Transverse colon (tissue), 4 donors: ENCODE data around the gene NLGN1. TPM values are rescaled to one million over a fixed set of nuclear protein-coding genes. Genes with fewer than 3 reads are reported as not detected.
A peak's percentile ranks its signal among the peaks of the same experiment; 100 is the strongest.

Experiments
- DNase-seq: peaks from one replicate; pipeline ENCODE4 v3.0.0-alpha.2; 2019
- H3K27ac ChIP-seq, 4 donors: fragments of 200-600 bp; sonication (generic); 2 replicates each; pipeline ENCODE4 v1.5.1; 2016 to 2018; ENCODE audit warnings: inconsistent platforms in 4 of 4
- H3K27me3 ChIP-seq: fragments of 200-600 bp; sonication (generic); 2 replicates; pipeline ENCODE4 v1.5.1; 2017; ENCODE audit warnings: inconsistent platforms
- H3K36me3 ChIP-seq, 4 donors: fragments of 200-600 bp; sonication (generic); 2 replicates each; pipeline ENCODE4 v1.5.1; 2017 to 2019; ENCODE audit warnings: inconsistent platforms in 4 of 4
- H3K4me1 ChIP-seq, 4 donors: fragments of 200-600 bp; sonication (generic); 2 replicates each; pipeline ENCODE4 v1.5.1; 2017 to 2020; ENCODE audit warnings: inconsistent platforms in 4 of 4
- H3K4me3 ChIP-seq, 4 donors: fragments of 200-600 bp; sonication (generic); 1 replicate in 1 of 4; 2 replicates in 3 of 4; pipeline versions ENCODE4 v1.5.1 to v1.6.1; 2017 to 2019; ENCODE audit warnings: inconsistent platforms in 4 of 4
- H3K9me3 ChIP-seq, 2 donors: fragments of 200-600 bp; sonication (generic); 2 replicates each; pipeline ENCODE4 v1.5.1; 2017 to 2019; ENCODE audit warnings: inconsistent platforms in 2 of 2
- CTCF ChIP-seq, 5 experiments: fragments of 200-600 bp in 3 of 5; fragments of 450-650 bp in 2 of 5; sonication (generic) in 3 of 5; IDR thresholded peaks; 1 replicate in 2 of 5; 2 replicates in 3 of 5; pipeline ENCODE4 v1.5.1; 2016 to 2017; ENCODE audit warnings: antibody characterized with exemption in 5 of 5, inconsistent platforms in 3 of 5, mild to moderate bottlenecking in 2 of 5, moderate library complexity in 1 of 5
- EP300 ChIP-seq: sonication (generic); formaldehyde crosslinking; IDR thresholded peaks from one replicate; pipeline ENCODE4 v1.6.1; 2017; ENCODE audit warnings: antibody characterized with exemption, low read depth
- POLR2A ChIP-seq: fragments of 450-650 bp; IDR thresholded peaks from one replicate; pipeline ENCODE4 v1.6.1; 2016; ENCODE audit warnings: antibody characterized with exemption, mild to moderate bottlenecking, moderate library complexity
- POLR2AphosphoS5 ChIP-seq, 3 donors: sonication (generic); formaldehyde crosslinking; IDR thresholded peaks; one replicate each; pipeline ENCODE4 v1.6.1; 2016; ENCODE audit warnings: antibody characterized with exemption in 3 of 3
- WGBS, 2 donors: methylation state at CpG; one replicate each; pipeline ENCODE4 v1.1.5; 2018; ENCODE audit warnings: low coverage in 1 of 2; 5-methylcytosine and 5-hydroxymethylcytosine counted together
- in situ Hi-C, 4 donors: fragments of 200-750 bp; cut with MboI; loops; one replicate each; pipeline versions ENCODE4 v1.15.0 to v1.15.1; 2017; ENCODE audit warnings: low sequenced_read_pairs in 3 of 4, low pct_ligation_motif_present in 1 of 4, low pct_unique_long_range_greater_than_20kb in 1 of 4
- intact Hi-C: fragments of 100-400 bp; cut with DNase I; formaldehyde crosslinking; loops from one replicate; pipeline ENCODE4 v1.15.1; 2023; ENCODE audit warnings: low total_unique reads
- total RNA-seq, 4 donors: library from RNA; depleted of rRNA; stranded (reverse); fragments of >200 nt; gene quantifications; one replicate each; pipeline ENCODE4 v1.1.0, GENCODE V29; 2016

NLGN1 gene
- total RNA-seq, 4 donors from 2014 or later = 0.40 to 5.2 (median 1.9) TPM; not detected in 1

- H3K36me3 ChIP-seq = no peaks in the 10 kb centered on the region
- intact Hi-C loops = no loop called here
- no peak for DNase-seq
- H3K4me3 ChIP-seq = no peak overlapping the region
- H3K4me1 ChIP-seq = peaks cover 0 to 6% (median 0%) of the 10 kb centered on the region in 4 donors
- no peak for TF ChIP-seq POLR2A
- no peak for TF ChIP-seq EP300
- TF ChIP-seq CTCF (IDR thresholded peaks at IDR 0.05) = no peak
- TF ChIP-seq POLR2AphosphoS5 (IDR thresholded peaks at IDR 0.05) = no peak
- H3K27ac ChIP-seq = no peak overlapping the region
- H3K27me3 ChIP-seq = no peaks in the 10 kb centered on the region
- H3K9me3 ChIP-seq = no peaks in the 10 kb centered on the region
- in situ Hi-C loops = no loop called here
Measured at GRCh38 chr3:173410436-173410835, 12.9 kb downstream of the NLGN1 start.

GRCh38 chr3:173410849-173411248 lies 13.3 kb downstream of the NLGN1 start:
- Histone ChIP-seq H3K4me3 (no peak overlapping the region), H3K27me3 (no peaks in the 10 kb centered on the region), H3K27ac (no peak overlapping the region), H3K4me1 (peaks cover 0 to 6% (median 0%) of the 10 kb centered on the region in 4 donors), H3K9me3 (no peaks in the 10 kb centered on the region), H3K36me3 (no peaks in the 10 kb centered on the region)
- no peak for DNase-seq
- in situ Hi-C loops (no loop called here), intact Hi-C loops (no loop called here)
- whole genome bisulfite sequencing, 2 donors = 70 to 77% methylated on average over 1 of the region's 1 CpG
- TF ChIP-seq EP300 (no peak), POLR2A (no peak), POLR2AphosphoS5 (IDR thresholded peaks at IDR 0.05) (no peak), CTCF (IDR thresholded peaks at IDR 0.05) (no peak)

GRCh38 chr3:173411375-173411973 lies 13.9 kb downstream of the NLGN1 start:
- H3K27ac ChIP-seq = no peak overlapping the region

DNA sequence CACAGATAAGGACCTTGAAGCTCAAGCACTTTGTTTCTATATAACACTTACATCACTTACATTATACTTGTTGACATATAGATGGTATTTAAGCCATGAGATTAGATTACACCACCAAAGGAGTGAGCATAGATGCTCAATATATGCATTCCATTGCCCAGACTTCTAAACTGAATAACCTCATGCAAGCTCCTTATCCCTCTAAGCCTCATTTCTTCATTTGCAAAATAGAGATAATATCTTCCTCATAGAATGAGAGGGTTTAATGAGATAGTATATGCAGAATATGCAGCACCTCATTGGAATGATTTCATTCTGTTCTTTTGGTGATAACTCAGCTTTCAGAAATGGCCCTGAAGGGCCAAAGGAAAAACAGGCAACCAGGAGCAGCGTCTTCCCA lies 18.5 kb downstream of the NLGN1 start:
- no peak overlapping the region for H3K4me3 ChIP-seq
- TF ChIP-seq POLR2A = no peak
- TF ChIP-seq EP300 = no peak
- TF ChIP-seq CTCF (IDR thresholded peaks at IDR 0.05) = no peak
- TF ChIP-seq POLR2AphosphoS5 (IDR thresholded peaks at IDR 0.05) = no peak
- in situ Hi-C loops (no loop called here), intact Hi-C loops (no loop called here)
- DNase-seq = no peak
- peaks cover 0 to 6% (median 0%) of the 10 kb centered on the region in 4 donors for H3K4me1 ChIP-seq
- no peaks in the 10 kb centered on the region for H3K36me3 ChIP-seq
- 82% methylated on average over 1 of the region's 1 CpG; no CpG with 5 or more reads in 1 of the 2 donors for WGBS, 2 donors
- H3K27ac ChIP-seq = no peak overlapping the region
- no peaks in the 10 kb centered on the region for H3K9me3 ChIP-seq
- no peaks in the 10 kb centered on the region for H3K27me3 ChIP-seq

More at GRCh38 chr3:173411375-173411973, 13.9 kb downstream of the NLGN1 start:
- H3K27me3 ChIP-seq = no peaks in the 10 kb centered on the region
- no peaks in the 10 kb centered on the region for H3K36me3 ChIP-seq
- WGBS, 2 donors = 22 to 37% methylated on average over 4 to 5 of the region's 5 CpGs
- intact Hi-C loops = no loop called here
- in situ Hi-C loops = no loop called here
- H3K4me1 ChIP-seq = peaks cover 0 to 6% (median 0%) of the 10 kb centered on the region in 4 donors
- DNase-seq = no peak
- no peaks in the 10 kb centered on the region for H3K9me3 ChIP-seq
- H3K4me3 ChIP-seq = no peak overlapping the region
- no peak for TF ChIP-seq POLR2A
- TF ChIP-seq EP300 = no peak
- TF ChIP-seq POLR2AphosphoS5 (IDR thresholded peaks at IDR 0.05) = no peak
- peak in 3 of 5 experiments; percentile 9 to 34 (median 12) for TF ChIP-seq CTCF (IDR thresholded peaks at IDR 0.05)
